HL-60 (cell line): ENCODE results near the gene CLIC6.

ENCODE experiments used
- CTCF ChIP-seq: IDR thresholded peaks from one replicate; pipeline ENCODE4 v1.5.1; 2011; ENCODE audit warnings: low read length, control low read depth, inconsistent platforms; ENCODE audit not compliant: insufficient read depth
- GABPA ChIP-seq: IDR thresholded peaks from 2 replicates; pipeline ENCODE4 v1.6.1; 2012; ENCODE audit warnings: low read depth
- POLR2AphosphoS5 ChIP-seq: IDR thresholded peaks from 2 replicates; pipeline ENCODE4 v1.6.1; 2012; ENCODE audit warnings: low read depth
- REST ChIP-seq: IDR thresholded peaks from 2 replicates; pipeline ENCODE4 v1.6.1; 2012; ENCODE audit warnings: low read depth; ENCODE audit not compliant: insufficient replicate concordance
- SPI1 ChIP-seq: IDR thresholded peaks from 2 replicates; pipeline ENCODE4 v1.6.1; 2012; ENCODE audit warnings: low read depth, mild to moderate bottlenecking, borderline replicate concordance

DNA sequence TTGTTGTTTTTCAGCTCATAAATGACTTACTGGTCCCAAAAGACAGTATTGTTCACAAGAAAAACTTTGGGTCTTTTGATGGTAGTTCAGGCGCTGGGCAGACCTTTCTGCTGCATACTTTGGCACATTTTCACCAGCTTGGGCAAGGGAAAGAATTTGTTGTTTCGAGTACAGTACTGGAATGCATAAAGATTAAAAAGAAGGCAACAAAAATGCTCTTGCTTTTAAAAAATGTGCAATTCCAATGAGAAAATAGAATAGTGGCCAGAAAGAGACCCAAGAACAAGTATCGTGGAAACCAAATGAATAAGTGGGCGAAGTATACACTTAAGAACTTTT is 56.0 kb downstream of the CLIC6 start:
- no peak for TF ChIP-seq POLR2AphosphoS5
- no peak for TF ChIP-seq CTCF
- TF ChIP-seq GABPA: no peak
- TF ChIP-seq REST: no peak
- no peak for TF ChIP-seq SPI1
